PC-9 (cell line): ENCODE results near the gene CRYL1. TPM values are rescaled to one million over a fixed set of nuclear protein-coding genes. Genes with fewer than 3 reads are reported as not detected.

Experiments
- BruUV-seq: library from RNA; stranded (reverse); fragments of 400-500 nt; replicated peaks from 2 replicates; lab custom pipeline; 2021; lab: Mats Ljungman, UMichigan
- CTCF ChIA-PET: fragments of 300-600 bp; sonication (Branson Sonifier 250); formaldehyde crosslinking; loops from one replicate; lab custom pipeline; 2022; ENCODE audit warnings: antibody characterized with exemption; lab: Charles Lee
- POLR2A ChIA-PET: fragments of 300-600 bp; sonication (Branson Sonifier 250); formaldehyde crosslinking; loops from one replicate; lab custom pipeline; 2022; ENCODE audit warnings: antibody characterized with exemption; ENCODE audit not compliant: unreplicated experiment; lab: Charles Lee
- DNase-seq, 2 experiments: peaks; one replicate each; pipeline versions ENCODE4 v3.0.0 to v3.0.0-alpha.2; 2015 to 2022; ENCODE audit warnings: mixed read lengths in 1 of 2
- H2AFZ ChIP-seq: fragments of 200-600 bp; sonication (generic); 2 replicates; pipeline ENCODE4 v1.8.1; 2017; ENCODE audit warnings: antibody characterized with exemption
- H3F3A ChIP-seq: fragments of 200-600 bp; sonication (generic); 2 replicates; pipeline ENCODE4 v1.8.1; 2017; ENCODE audit warnings: antibody characterized with exemption, mild to moderate bottlenecking, low read depth; ENCODE audit not compliant: insufficient read depth
- H3K27ac ChIP-seq: fragments of 200-600 bp; sonication (generic); 2 replicates; pipeline ENCODE4 v1.6.1; 2016; ENCODE audit warnings: mixed run types
- H3K27me3 ChIP-seq: fragments of 200-600 bp; sonication (generic); 2 replicates; pipeline ENCODE4 v1.6.1; 2016; ENCODE audit warnings: low read depth, mixed run types; ENCODE audit not compliant: insufficient read depth
- H3K36me3 ChIP-seq: fragments of 200-600 bp; sonication (generic); 2 replicates; pipeline ENCODE4 v1.6.1; 2016; ENCODE audit warnings: low read depth, mixed run types
- H3K4me1 ChIP-seq: fragments of 200-600 bp; sonication (generic); replicated peaks from 2 replicates; pipeline ENCODE4 v1.6.1; 2016; ENCODE audit warnings: mixed run types; ENCODE audit not compliant: insufficient read depth
- H3K4me2 ChIP-seq: fragments of 200-600 bp; sonication (generic); 2 replicates; pipeline ENCODE4 v1.6.1; 2017; ENCODE audit warnings: mixed run types
- H3K4me3 ChIP-seq: fragments of 200-600 bp; sonication (generic); 2 replicates; pipeline ENCODE4 v1.6.1; 2016; ENCODE audit warnings: mixed run types
- H3K79me2 ChIP-seq: fragments of 200-600 bp; sonication (generic); 2 replicates; pipeline ENCODE4 v1.6.1; 2017; ENCODE audit warnings: low read depth, mixed run types
- H3K9me2 ChIP-seq: fragments of 200-600 bp; sonication (generic); 2 replicates; pipeline ENCODE4 v1.8.1; 2017; ENCODE audit warnings: mild to moderate bottlenecking; ENCODE audit not compliant: insufficient read depth
- H3K9me3 ChIP-seq: fragments of 200-600 bp; sonication (generic); 2 replicates; pipeline ENCODE4 v1.8.1; 2016; ENCODE audit warnings: low read depth; ENCODE audit not compliant: insufficient read depth
- H4K20me1 ChIP-seq: fragments of 200-600 bp; sonication (generic); 2 replicates; pipeline ENCODE4 v1.8.1; 2017; ENCODE audit not compliant: insufficient read depth
- CTCF ChIP-seq: fragments of 200-600 bp; sonication (generic); conservative IDR thresholded peaks from 2 replicates; pipeline ENCODE4 v1.6.1; 2017; ENCODE audit warnings: mixed run types, antibody characterized with exemption, mild to moderate bottlenecking, moderate library complexity
- EZH2 ChIP-seq: fragments of 200-600 bp; sonication (generic); IDR thresholded peaks from 2 replicates; pipeline ENCODE4 v1.8.0; 2017; ENCODE audit warnings: antibody characterized with exemption, low read depth
- intact Hi-C: fragments of 100-400 bp; cut with micrococcal nuclease; formaldehyde crosslinking; loops from one replicate; pipeline ENCODE4 v1.10.0; 2022; ENCODE audit not compliant: unreplicated experiment
- total RNA-seq: library from RNA; stranded (reverse); gene quantifications from 2 replicates; pipeline ENCODE4 v1.2.3, GENCODE V29; 2021

The CRYL1 gene
- total RNA-seq, 1 experiment from 2014 or later, result 8.7 TPM

- no TSS peak for BruUV-seq
- no peaks in the 10 kb centered on the region; the same call in 1 of the 2 replicates for H3K9me3 ChIP-seq
- no peaks in the 10 kb centered on the region for H3K9me2 ChIP-seq
- no peaks in the 10 kb centered on the region for H4K20me1 ChIP-seq
- H3K79me2 ChIP-seq, result peaks cover 11% of the 10 kb centered on the region
- H2AFZ ChIP-seq, result no peak overlapping the region
- H3K4me2 ChIP-seq, result no peak overlapping the region
- TF ChIP-seq EZH2, result no peak
- no peak for TF ChIP-seq CTCF
- no peaks in the 10 kb centered on the region for H3K27me3 ChIP-seq
- H3K4me3 ChIP-seq, result no peak overlapping the region
- peaks cover 11% of the 10 kb centered on the region for H3K36me3 ChIP-seq
- POLR2A ChIA-PET, result no interaction called here
- intact Hi-C loops, result no loop called here
- H3K4me1 ChIP-seq, result peaks cover 8% of the 10 kb centered on the region
- CTCF ChIA-PET, result no interaction called here
- no peak for DNase-seq
- no peak overlapping the region for H3K27ac ChIP-seq
- H3F3A ChIP-seq, result peaks cover 4% of the 10 kb centered on the region
These were observed 47.5 kb upstream of the CRYL1 start for GRCh38 chr13:20573186-20573585.

GRCh38 chr13:20571676-20572075 is 46.0 kb upstream of the CRYL1 start:
- Histone ChIP-seq H3K36me3 (peaks cover 6% of the 10 kb centered on the region), H2AFZ (no peak overlapping the region), H3F3A (peaks cover 14% of the 10 kb centered on the region), H4K20me1 (no peaks in the 10 kb centered on the region), H3K9me2 (no peaks in the 10 kb centered on the region), H3K4me3 (no peak overlapping the region), H3K4me2 (no peak overlapping the region), H3K27me3 (no peaks in the 10 kb centered on the region), H3K9me3 (no peaks in the 10 kb centered on the region; the same call in 1 of the 2 replicates), H3K4me1 (peaks cover 12% of the 10 kb centered on the region), H3K27ac (no peak overlapping the region), H3K79me2 (peaks cover 14% of the 10 kb centered on the region)
- DNase-seq, result no peak
- CTCF ChIA-PET, result no interaction called here
- TF ChIP-seq CTCF (no peak), EZH2 (no peak)
- intact Hi-C loops, result no loop called here
- POLR2A ChIA-PET, result no interaction called here
- BruUV-seq, result no TSS peak

GRCh38 chr13:20570517-20570916 is 44.9 kb upstream of the CRYL1 start:
- CTCF ChIA-PET, result no interaction called here
- intact Hi-C loops, result no loop called here
- POLR2A ChIA-PET, result no interaction called here
- Histone ChIP-seq H3K27ac (no peak overlapping the region), H3K36me3 (peaks cover 6% of the 10 kb centered on the region), H3K4me1 (peaks cover 12% of the 10 kb centered on the region), H3K9me2 (no peaks in the 10 kb centered on the region), H3K27me3 (no peaks in the 10 kb centered on the region), H2AFZ (no peak overlapping the region), H3F3A (peaks cover 21% of the 10 kb centered on the region), H3K9me3 (0 out of 2 replicates have a peak, but pooled peaks cover 3% of the 10 kb centered on the region), H4K20me1 (no peaks in the 10 kb centered on the region), H3K4me3 (no peak overlapping the region), H3K4me2 (no peak overlapping the region), H3K79me2 (peaks cover 14% of the 10 kb centered on the region)
- no peak for DNase-seq
- TF ChIP-seq EZH2 (no peak), CTCF (no peak)
- no TSS peak for BruUV-seq
